Spleen (tissue), 11 donors: ENCODE data around the gene CACNA2D3. TPM values are rescaled to one million over a fixed set of nuclear protein-coding genes. Genes with fewer than 3 reads are reported as not detected.

Experiments used
- DNase-seq: peaks from one replicate; pipeline ENCODE4 v3.0.0-alpha.2; 2020
- H3K27ac ChIP-seq, 8 donors: fragments of 200-600 bp; sonication (generic) in 7 of 8; 1 replicate in 4 of 8; 2 replicates in 4 of 8; pipeline versions ENCODE4 v1.5.0 to v1.8.0; 2016 to 2021; ENCODE audit warnings: inconsistent platforms in 4 of 8, mild to moderate bottlenecking in 4 of 8, moderate library complexity in 1 of 8
- H3K27me3 ChIP-seq, 7 donors: fragments of 200-600 bp; sonication (generic) in 6 of 7; replicated peaks in 1 of 7; 1 replicate in 4 of 7; 2 replicates in 3 of 7; pipeline versions ENCODE4 v1.5.0 to v1.8.0; 2016 to 2021; ENCODE audit warnings: inconsistent platforms in 3 of 7, mild to moderate bottlenecking in 1 of 7
- H3K36me3 ChIP-seq, 6 donors: fragments of 200-600 bp; sonication (generic) in 5 of 6; 1 replicate in 4 of 6; 2 replicates in 2 of 6; pipeline versions ENCODE4 v1.5.0 to v1.8.0; 2016 to 2021; ENCODE audit warnings: inconsistent platforms in 2 of 6
- H3K4me1 ChIP-seq, 6 donors: fragments of 200-600 bp; sonication (generic) in 5 of 6; 1 replicate in 3 of 6; 2 replicates in 3 of 6; pipeline versions ENCODE4 v1.5.0 to v1.8.0; 2016 to 2021; ENCODE audit warnings: inconsistent platforms in 3 of 6
- H3K4me3 ChIP-seq, 8 donors: fragments of 200-600 bp; sonication (generic) in 7 of 8; 1 replicate in 4 of 8; 2 replicates in 4 of 8; pipeline versions ENCODE4 v1.5.0 to v1.8.0; 2016 to 2021; ENCODE audit warnings: inconsistent platforms in 4 of 8, mild to moderate bottlenecking in 4 of 8, moderate library complexity in 2 of 8
- H3K9me3 ChIP-seq, 8 donors: fragments of 200-600 bp; sonication (generic) in 7 of 8; 1 replicate in 4 of 8; 2 replicates in 4 of 8; pipeline versions ENCODE4 v1.5.0 to v1.8.0; 2016 to 2021; ENCODE audit warnings: inconsistent platforms in 4 of 8
- POLR2A ChIP-seq, 3 donors: fragments of 450-650 bp; IDR thresholded peaks; one replicate each; pipeline ENCODE4 v1.5.1; 2017; ENCODE audit warnings: antibody characterized with exemption in 3 of 3, mild to moderate bottlenecking in 1 of 3
- POLR2AphosphoS5 ChIP-seq, 3 donors: sonication (generic); formaldehyde crosslinking; IDR thresholded peaks; one replicate each; pipeline ENCODE4 v1.5.1; 2017; ENCODE audit warnings: antibody characterized with exemption in 3 of 3
- WGBS, 5 donors: extraction: QIAGEN DNeasy Blood & Tissue Kit in 3 of 5; methylation state at CpG; one replicate each; pipeline versions ENCODE4 v1.1.5 to v1.1.7; 2013 to 2018; 5-methylcytosine and 5-hydroxymethylcytosine counted together
- intact Hi-C: fragments of 100-400 bp; cut with DNase I; formaldehyde crosslinking; loops from one replicate; pipeline ENCODE4 v1.15.0; 2023; ENCODE audit warnings: low total_unique reads
- polyA plus RNA-seq, 3 donors: library from polyadenylated mRNA; stranded (reverse); fragments of 200-250 nt; gene quantifications; one replicate each; pipeline ENCODE4 v1.2.1, GENCODE V29; 2013
- total RNA-seq, 7 donors: library from RNA; depleted of rRNA in 3 of 7; stranded (reverse); fragments of >200 nt in 3 of 7; fragmentation: NEBNext Ultra II Directional in 4 of 7; extraction: Animal tissue kit (Norgen Biotek cat#: 25700) in 4 of 7; gene quantifications; one replicate each; pipeline versions ENCODE4 v1.1.0 to v1.2.1, GENCODE V29; 2016 to 2021
- TF ChIP-seq, protein P1 (sequence below), 11 experiments: fragments of 200-600 bp in 7 of 11; fragments of 450-650 bp in 4 of 11; sonication (generic) in 4 of 11; IDR thresholded peaks in 8 of 11; conservative IDR thresholded peaks in 3 of 11; 1 replicate in 7 of 11; 2 replicates in 4 of 11; pipeline versions ENCODE4 v1.4.0 to v1.8.0; 2016 to 2021; ENCODE audit warnings: antibody characterized with exemption in 11 of 11, inconsistent platforms in 4 of 11, mild to moderate bottlenecking in 1 of 11
- donor health status: healthy with polysubstance abuse.
- donor health status: DM: no; HTN: no; CAD: no; lungs with moderate emphysema.
- donor health status: DM: no; HTN: no; CAD: no.
- donor health status: Bipolar disorder and iron deficiency.
- donor health status: healthy.
- donor health status: DM: no; HTN: no; CAD: no.
- donor health status: DM: yes; HTN: yes; CAD: no.

CACNA2D3 gene
- total and polyA plus RNA-seq, 10 donors = 0.83 to 4.9 (median 2.9) TPM

GRCh38 chr3:55065331-55065730 lies 943.0 kb downstream of the CACNA2D3 start:
- TF ChIP-seq POLR2AphosphoS5 (IDR thresholded peaks at IDR 0.05) (no peak), POLR2A (IDR thresholded peaks at IDR 0.05) (no peak)
- TF ChIP-seq, protein P1, sequence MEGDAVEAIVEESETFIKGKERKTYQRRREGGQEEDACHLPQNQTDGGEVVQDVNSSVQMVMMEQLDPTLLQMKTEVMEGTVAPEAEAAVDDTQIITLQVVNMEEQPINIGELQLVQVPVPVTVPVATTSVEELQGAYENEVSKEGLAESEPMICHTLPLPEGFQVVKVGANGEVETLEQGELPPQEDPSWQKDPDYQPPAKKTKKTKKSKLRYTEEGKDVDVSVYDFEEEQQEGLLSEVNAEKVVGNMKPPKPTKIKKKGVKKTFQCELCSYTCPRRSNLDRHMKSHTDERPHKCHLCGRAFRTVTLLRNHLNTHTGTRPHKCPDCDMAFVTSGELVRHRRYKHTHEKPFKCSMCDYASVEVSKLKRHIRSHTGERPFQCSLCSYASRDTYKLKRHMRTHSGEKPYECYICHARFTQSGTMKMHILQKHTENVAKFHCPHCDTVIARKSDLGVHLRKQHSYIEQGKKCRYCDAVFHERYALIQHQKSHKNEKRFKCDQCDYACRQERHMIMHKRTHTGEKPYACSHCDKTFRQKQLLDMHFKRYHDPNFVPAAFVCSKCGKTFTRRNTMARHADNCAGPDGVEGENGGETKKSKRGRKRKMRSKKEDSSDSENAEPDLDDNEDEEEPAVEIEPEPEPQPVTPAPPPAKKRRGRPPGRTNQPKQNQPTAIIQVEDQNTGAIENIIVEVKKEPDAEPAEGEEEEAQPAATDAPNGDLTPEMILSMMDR (IDR thresholded peaks at IDR 0.05 in 8 of 11, conservative IDR thresholded peaks at IDR 0.05 in 3 of 11) = no peak
- Histone ChIP-seq H3K27me3 (no peaks in the 10 kb centered on the region), H3K27ac (no peak overlapping the region), H3K36me3 (no peaks in the 10 kb centered on the region), H3K4me3 (no peak overlapping the region), H3K4me1 (no peaks in the 10 kb centered on the region), H3K9me3 (no peaks in the 10 kb centered on the region)
- DNase-seq = no peak
- WGBS, 5 donors = 72 to 92% (median 84%) methylated on average over 4 of the region's 4 CpGs
- intact Hi-C loops = no loop called here

DNA sequence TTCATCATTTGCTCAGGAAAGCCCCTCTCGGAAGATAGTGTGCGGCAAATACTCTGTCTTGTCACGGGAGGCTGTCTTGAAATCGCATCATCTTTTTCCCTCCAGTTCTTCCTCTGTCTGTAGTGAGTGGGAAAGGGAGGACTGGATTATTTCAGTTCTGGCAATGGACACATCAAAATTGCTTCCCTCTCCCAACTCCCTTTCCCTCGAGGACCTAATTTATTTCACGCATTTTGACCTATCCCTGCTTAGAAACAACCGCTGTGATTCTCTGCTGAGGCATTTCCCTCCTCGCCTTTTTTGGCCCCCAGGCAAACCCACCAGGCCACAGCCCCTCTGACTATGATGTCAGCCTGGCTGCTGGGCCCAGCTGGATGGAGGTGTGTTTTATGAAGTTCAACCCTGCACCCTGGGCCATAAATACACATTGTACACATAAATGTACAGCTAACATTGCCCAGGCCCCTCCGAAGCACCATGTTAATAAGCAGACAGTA lies 944.2 kb downstream of the CACNA2D3 start:
- Histone ChIP-seq H3K27ac (no peak overlapping the region), H3K36me3 (no peaks in the 10 kb centered on the region), H3K27me3 (no peaks in the 10 kb centered on the region), H3K4me3 (no peak overlapping the region), H3K9me3 (no peaks in the 10 kb centered on the region), H3K4me1 (no peaks in the 10 kb centered on the region)
- intact Hi-C loops = no loop called here
- 78 to 85% (median 84%) methylated on average over 9 of the region's 9 CpGs for WGBS, 5 donors
- DNase-seq = no peak
- no peak for TF ChIP-seq POLR2AphosphoS5 (IDR thresholded peaks at IDR 0.05)

- intact Hi-C loops = no loop called here
- no peaks in the 10 kb centered on the region for H3K9me3 ChIP-seq
- DNase-seq = no peak
- H3K4me3 ChIP-seq = no peak overlapping the region
- no peaks in the 10 kb centered on the region for H3K4me1 ChIP-seq
- H3K36me3 ChIP-seq = no peaks in the 10 kb centered on the region
- H3K27me3 ChIP-seq = no peaks in the 10 kb centered on the region
- H3K27ac ChIP-seq = no peak overlapping the region
- TF ChIP-seq POLR2A (IDR thresholded peaks at IDR 0.05) = no peak
- no peak for TF ChIP-seq POLR2AphosphoS5 (IDR thresholded peaks at IDR 0.05)
- TF ChIP-seq, protein P1 (IDR thresholded peaks at IDR 0.05 in 8 of 11, conservative IDR thresholded peaks at IDR 0.05 in 3 of 11) = no peak
Measured at GRCh38 chr3:55069950-55070349, 947.6 kb downstream of the CACNA2D3 start.

- no peaks in the 10 kb centered on the region for H3K36me3 ChIP-seq
- no peak overlapping the region for H3K4me3 ChIP-seq
- WGBS, 5 donors = 56 to 75% (median 69%) methylated on average over 4 of the region's 4 CpGs
- TF ChIP-seq POLR2AphosphoS5 (IDR thresholded peaks at IDR 0.05) = no peak
- no peaks in the 10 kb centered on the region for H3K4me1 ChIP-seq
- H3K9me3 ChIP-seq = no peaks in the 10 kb centered on the region
- no peak overlapping the region for H3K27ac ChIP-seq
- intact Hi-C loops = no loop called here
- DNase-seq = no peak
- no peaks in the 10 kb centered on the region for H3K27me3 ChIP-seq
Measured at GRCh38 chr3:55074796-55075195, 952.4 kb downstream of the CACNA2D3 start.

DNA sequence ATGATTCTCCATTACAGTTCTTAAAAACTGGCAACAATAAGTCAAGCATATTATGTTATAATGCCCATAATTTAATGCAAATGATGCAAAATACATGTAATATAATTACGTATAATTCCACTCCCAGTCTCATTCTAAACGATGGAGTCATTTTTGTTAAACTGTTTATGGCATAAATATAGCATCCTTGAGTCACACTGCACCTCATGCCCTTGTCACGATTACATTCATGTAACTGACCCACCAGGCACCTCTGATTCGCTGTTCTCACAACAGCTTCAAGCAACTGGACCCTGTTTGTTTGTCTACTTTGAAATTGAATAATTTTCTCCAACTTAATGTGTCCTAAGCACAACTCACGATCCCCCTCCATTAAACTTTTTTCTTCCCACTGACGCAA lies 953.5 kb downstream of the CACNA2D3 start:
- 79 to 90% (median 83%) methylated on average over 6 of the region's 6 CpGs for WGBS, 5 donors
- Histone ChIP-seq H3K9me3 (no peaks in the 10 kb centered on the region), H3K27me3 (no peaks in the 10 kb centered on the region), H3K36me3 (no peaks in the 10 kb centered on the region), H3K4me1 (no peaks in the 10 kb centered on the region), H3K4me3 (no peak overlapping the region), H3K27ac (no peak overlapping the region)
- no peak for DNase-seq
- TF ChIP-seq POLR2AphosphoS5 (IDR thresholded peaks at IDR 0.05) (no peak), POLR2A (IDR thresholded peaks at IDR 0.05) (no peak)
- TF ChIP-seq, protein P1 (IDR thresholded peaks at IDR 0.05 in 8 of 11, conservative IDR thresholded peaks at IDR 0.05 in 3 of 11) = no peak
- intact Hi-C loops = no loop called here
